Fibroblast of skin of right biceps (primary cell): Measurements from ENCODE around the gene SLIRP.
"Not testable (repeated sequence)": the region's sequence is repeated elsewhere in the genome, so short reads cannot be mapped to it uniquely, and the experiment has no call there.

Experiments
- DNase-seq: peaks from one replicate; pipeline ENCODE4 v3.0.0-alpha.2; 2013

SLIRP gene

DNA sequence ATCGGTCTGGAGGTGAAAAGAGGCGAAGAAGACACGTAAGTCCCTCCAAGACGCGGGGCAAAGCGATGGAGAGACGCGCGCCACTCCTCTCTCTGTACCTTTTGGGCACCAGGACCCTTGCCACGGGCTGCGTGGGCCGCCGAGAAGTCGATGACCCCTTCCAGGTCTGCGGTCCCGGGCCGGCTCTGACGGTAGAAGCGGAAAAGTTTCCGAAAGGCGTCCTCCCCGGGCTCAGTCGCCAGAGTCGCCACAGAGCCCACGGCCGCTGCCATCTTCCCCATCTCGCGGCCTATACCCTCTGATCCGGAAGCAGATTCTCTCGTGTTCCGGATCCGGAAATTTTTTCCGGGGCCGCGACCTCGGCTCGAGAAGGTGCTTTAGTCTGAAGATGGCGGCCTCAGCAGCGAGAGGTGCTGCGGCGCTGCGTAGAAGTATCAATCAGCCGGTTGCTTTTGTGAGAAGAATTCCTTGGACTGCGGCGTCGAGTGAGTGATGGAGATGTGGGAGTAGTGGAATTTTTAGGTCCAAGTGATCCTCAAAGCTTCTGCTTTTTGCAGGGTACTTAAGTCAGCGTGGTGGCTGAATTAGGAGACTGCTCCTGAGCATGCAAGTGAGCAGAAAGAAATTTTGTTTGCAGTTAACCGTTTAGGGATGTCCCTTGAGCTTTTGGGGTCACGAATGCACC lies at the start of gene SLIRP, which contains the start of gene ALKBH1:
SLIRP (plus strand) TSS at position 380 of the 685 bp plus-strand sequence; CDS start at position 389, 9 bp downstream.
ALKBH1 (minus strand) TSS at position 300 of the 685 bp plus-strand sequence; CDS start at position 281, 19 bp downstream.
- DNase-seq, result peak; percentile 81

DNA sequence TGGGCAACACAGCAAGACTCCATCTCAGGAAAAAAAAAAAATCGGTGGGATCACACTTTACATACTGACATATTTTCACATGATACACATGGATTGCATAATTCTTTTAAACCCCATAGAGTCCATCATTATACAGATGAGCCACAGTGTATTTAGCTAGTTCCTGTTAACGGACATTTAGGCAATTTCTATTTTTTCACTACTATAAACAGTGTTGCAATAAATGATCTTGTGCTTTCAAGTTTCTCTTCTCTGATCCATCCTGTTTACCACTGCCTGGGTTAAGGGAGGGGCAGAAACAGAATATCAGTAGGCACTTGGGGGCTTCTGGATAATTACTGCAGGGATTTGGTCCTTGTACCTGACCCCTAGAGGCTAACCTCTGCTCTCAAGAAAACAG lies 48.1 kb upstream of the SLIRP start:
- no peak for DNase-seq

GRCh38 chr14:77660754-77661153 lies 47.1 kb upstream of the SLIRP start:
- no peak for DNase-seq

- not testable (repeated sequence) for DNase-seq
Measured at GRCh38 chr14:77661562-77661961, 46.3 kb upstream of the SLIRP start.

DNA sequence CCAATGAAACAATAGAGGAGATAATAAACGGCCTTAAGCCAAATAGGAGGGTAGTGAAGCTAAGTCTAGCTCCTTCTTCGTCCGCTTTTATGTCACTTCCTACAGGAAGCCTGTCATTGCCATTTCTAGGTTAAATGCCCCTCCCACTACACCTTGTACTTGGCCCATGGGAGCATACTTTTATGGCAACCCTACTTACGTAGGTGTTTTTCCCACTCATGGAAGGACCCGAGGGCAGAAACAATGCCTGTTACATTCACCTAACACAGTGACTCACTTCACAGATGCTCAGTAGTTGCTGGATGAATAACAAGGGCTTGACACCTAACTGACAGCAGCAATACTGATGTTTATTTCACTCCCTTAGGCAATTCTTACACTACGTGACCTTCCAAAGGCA lies 44.6 kb upstream of the SLIRP start:
- DNase-seq, result no peak

DNA sequence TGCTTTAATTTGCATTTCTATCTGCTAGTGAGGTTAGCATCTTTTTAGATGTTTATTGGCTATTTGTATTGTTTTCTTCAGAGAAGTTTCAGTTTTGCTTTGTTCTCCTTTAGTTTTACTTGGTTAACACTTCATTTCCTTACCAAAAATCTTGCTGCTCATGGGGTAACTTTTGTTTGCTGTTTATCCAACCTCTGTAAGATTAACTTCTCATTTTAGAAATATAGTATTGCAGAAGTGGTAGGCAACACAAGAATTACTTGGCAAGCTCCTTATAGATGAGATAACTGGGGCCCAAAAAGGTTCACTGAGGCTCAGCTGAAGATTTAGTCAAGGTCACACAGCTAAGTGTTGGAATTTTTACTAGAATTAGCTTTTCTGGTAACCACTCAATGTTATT lies 40.6 kb upstream of the SLIRP start:
- DNase-seq, result no peak

DNA sequence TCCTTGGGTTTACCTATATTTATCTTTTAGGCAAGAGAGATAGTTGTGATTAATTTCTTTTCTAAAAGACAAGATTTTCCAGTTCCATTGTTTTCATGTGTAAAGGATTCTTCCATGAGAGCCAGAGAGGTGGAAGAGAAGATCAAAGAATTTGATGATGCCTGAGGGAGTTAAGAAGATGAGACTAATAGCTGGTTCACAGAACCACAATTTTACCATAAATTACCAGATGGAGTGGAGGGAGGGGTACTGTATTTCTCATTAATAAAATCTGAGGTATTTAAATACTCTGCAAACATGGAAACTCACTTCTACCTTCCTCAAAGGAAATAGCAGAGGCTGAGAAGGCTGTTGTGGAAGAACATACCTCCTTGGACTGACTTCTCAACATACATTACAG lies 34.7 kb upstream of the SLIRP start:
- DNase-seq, result no peak

DNA sequence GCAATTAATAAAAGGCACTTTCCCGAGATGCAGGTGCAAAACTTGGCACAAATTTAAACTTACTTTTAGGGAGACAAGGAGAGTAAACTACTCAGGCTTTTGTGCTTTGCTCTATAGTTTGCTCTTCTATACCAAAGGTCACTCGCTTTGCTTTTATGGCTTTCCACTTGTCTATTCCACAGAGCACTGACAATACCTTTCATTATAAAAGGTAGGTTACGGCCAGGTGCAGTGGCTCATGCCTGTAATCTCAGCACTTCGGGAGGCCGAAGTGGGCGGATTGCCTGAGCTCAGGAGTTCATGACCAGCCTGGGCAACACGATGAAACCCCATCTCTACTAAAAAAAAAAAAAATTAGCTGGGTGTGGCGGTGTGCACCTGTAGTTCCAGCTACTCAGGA lies 33.0 kb upstream of the SLIRP start:
- no peak for DNase-seq

GRCh38 chr14:77681196-77682157 lies 26.4 kb upstream of the SLIRP start:
- DNase-seq, result peak; percentile 32

DNA sequence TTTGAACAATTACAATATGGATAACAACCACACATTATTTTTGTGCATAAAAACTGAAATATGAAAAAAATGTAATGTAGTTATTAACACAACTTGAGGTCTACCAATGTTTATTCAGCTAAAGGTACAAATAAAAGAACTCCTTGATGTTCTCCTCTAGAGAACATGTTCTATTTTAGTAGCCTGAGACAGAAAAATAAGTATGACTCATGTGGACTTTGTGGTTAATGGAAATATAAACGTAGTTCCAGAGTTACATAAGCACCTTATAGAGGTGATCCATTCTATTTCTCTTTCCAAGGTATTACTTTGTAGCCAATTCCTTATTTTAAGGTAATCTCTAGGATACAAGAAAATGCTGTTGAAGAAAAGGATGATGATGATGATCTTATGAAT lies 25.7 kb upstream of the SLIRP start:
- DNase-seq, result peak; percentile 10

- no peak for DNase-seq
Measured at GRCh38 chr14:77691259-77691658, 16.6 kb upstream of the SLIRP start.

- DNase-seq, result peak; percentile 56
Measured at GRCh38 chr14:77707355-77707723, 564 bp upstream of the SLIRP start.

GRCh38 chr14:77708749-77709148 lies 846 bp downstream of the SLIRP start:
- DNase-seq, result no peak

DNA sequence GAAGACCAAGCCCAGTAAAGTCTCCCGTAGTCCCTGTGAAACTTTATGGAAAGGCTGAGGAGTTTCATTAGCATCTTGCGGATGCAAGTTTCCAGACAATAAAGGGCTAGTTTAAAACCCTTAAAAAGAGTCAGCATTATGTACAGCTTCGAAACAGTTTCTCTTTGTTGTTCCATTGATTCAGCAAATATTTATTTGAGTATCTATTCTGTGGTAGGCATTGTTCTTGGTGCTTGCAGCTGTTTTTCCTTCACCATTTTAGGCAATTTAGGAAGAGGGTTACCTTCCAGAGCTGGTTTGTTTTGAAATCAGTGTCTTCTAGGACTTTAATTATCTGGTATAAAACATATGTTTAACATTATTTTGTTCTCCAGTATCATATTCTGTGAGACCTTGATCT lies 1.5 kb downstream of the SLIRP start:
- no peak for DNase-seq

DNA sequence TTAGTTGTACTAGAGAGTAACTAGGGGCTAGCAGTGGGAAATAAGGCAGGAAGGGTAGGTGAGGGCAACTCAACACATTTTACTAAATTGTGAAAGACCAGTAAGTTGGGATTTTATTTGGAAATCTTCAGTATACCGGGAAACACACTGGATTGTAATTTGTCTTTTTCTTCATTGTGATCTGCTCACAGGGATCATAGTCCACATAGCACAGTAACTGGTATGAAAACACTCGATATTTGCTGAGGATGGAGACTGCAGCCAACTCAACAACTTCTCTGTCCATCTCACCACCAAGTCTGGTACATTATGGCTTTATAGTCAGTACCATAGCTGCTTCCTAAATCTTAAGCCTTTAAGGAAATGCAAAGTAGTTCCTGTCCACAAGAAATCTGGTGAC lies 2.5 kb downstream of the SLIRP start:
- no peak for DNase-seq

GRCh38 chr14:77714926-77715325 lies 7.0 kb downstream of the SLIRP start:
- DNase-seq, result no peak

DNA sequence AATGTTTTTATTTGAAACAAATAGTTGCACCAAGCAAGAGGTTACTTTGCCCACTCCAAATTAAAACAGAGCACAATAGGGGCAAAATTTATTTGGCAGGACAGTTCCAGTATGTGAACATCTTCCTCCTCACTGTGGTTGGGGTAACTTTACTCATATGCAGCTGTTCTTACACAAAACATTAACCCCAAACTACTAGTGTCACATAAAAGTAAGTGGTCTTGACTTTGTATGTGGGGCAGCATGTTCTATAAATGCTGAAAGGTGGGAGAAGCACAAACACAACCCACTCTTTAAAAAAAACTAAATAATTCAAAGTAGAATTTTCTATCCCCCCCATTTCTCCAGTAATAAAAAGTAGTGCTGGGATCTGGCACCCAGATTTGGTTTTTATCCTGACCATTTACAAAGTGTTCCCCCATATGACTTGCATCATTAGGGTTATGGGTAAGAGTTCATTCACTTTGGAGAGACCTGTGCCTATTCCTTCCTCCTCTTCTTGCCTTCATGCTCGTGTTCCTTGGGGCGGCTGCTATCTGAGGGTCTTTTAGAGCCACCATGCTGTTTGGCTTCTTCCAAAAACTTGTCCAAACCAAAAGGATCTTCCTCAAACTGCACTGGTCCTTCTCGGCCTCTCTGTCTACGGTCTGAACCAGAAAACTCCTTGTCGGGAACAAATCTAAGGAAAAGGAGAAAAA lies 9.9 kb downstream of the SLIRP start:
- no peak for DNase-seq

DNA sequence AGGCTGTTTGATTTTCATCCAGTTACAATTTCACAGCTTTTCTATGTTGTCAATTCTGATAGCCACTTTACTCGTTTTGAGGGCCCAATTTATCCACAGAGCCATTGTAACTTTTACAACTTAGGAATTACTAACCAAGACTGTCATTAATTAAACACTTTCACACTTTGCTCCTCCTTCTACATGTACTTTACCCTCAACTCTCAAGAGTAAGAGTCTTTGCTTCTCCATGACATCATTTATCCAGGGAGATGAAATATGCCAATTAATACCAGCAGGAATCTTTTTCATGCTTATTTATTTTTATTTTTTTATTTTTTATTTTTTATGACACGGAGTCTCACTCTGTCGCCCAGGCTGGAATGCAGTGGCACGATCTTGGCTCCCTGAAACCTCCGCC lies 13.5 kb downstream of the SLIRP start:
- DNase-seq, result no peak

- DNase-seq, result no peak
Measured at GRCh38 chr14:77722301-77722700, 14.4 kb downstream of the SLIRP start.

DNA sequence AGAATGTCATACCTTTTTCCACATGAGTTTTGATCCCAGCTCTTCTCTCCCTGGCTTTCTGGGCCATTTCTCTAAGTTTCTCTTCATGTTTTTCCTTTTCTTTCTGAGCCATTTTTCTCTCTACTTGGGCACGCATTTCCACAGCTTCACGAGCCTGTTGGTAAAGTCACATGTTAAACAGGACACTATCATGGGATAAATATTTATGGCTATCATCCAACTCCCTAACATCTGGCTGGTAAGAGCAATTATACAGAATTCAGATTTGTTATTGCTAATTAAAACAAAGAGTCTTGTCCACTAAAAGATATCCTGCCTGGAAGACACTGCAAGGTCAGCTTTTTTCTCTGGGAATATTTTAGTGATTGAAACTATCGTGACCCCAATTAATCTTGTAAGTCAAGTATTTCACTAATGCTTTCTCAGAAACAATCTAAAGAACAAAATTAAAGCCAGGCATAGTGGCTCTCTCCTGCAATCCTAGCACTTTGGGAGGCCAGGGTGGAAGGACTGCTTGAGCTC lies 23.1 kb downstream of the SLIRP start:
- peak; percentile 1 for DNase-seq

DNA sequence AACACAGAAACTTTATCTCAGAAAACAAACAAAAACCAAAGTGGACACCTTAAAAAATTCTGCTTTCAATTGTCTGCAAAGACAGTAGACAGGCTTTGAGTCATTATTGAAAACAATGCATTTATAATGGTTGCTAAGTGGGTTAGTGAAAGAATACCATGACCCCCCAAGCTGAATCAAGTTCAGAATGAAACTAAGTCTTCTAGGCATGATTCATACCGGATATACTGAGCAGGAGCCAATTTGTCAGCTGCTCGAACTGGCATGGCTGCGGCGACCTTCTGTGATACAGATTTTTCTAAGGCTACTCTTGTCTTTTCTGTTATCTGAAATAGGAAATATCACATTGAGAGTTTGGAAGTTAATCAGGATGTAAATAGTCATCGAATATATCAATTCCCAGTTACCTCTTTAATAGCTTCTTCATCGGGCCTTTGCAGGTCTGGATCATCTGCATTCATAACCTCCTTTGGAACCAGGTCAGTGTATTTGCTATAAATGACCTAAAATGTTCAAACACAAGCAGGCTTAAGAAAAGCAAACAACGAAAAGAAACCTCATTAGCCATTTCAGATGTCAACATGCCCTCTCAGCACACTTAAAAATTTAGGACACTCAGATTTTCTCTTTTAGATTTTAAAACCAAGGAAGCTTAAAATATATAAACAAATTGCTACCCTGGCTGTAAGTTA lies 30.8 kb downstream of the SLIRP start:
- DNase-seq, result peak; percentile 1

DNA sequence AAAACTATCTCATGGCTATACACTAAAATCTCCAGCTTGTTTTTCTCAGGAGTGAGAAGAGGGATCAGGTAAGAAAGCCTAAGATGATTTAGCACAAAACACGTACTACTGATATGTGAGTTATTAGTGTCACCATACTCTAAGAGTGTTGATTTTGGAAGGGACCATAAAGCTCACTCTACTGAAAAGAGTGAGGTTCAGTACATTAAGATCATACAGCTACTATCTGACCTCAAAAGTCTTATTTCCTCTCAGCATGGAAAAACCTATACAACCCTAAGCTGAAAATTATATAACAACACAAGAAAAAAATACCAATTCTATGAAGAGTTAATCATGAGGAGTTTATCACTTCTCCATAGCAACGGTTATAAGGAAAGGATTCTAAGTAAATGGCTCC lies 33.5 kb downstream of the SLIRP start:
- DNase-seq, result no peak
